HepG2 (cell line): Measurements from ENCODE around the gene TRMT2A. TPM values are rescaled to one million over a fixed set of nuclear protein-coding genes. Genes with fewer than 3 reads are reported as not detected.

Experiments used
- ATAC-seq: fragments of 200-7000 bp; cut with Tn5 transposase; 3 replicates; pipeline ENCODE4 v1.9.1; 2020; ENCODE audit warnings: mild to moderate bottlenecking, moderate library complexity
- BruUV-seq: library from RNA; stranded (reverse); fragments of 400-500 nt; replicated peaks from 2 replicates; lab custom pipeline; 2021; lab: Mats Ljungman, UMichigan
- CTCF ChIA-PET: fragments of 300-600 bp; formaldehyde crosslinking; extraction: SDS; loops from one replicate; lab custom pipeline; 2021; ENCODE audit warnings: low total read pairs, inconsistent platforms, low intra/inter-chr PET ratio; lab: Yijun Ruan, JAX
- POLR2A ChIA-PET: fragments of 350-600 bp; sonication (Branson Sonifier 250); formaldehyde crosslinking; loops from one replicate; lab custom pipeline; 2020; ENCODE audit warnings: antibody characterized with exemption, inconsistent platforms; lab: Yijun Ruan, JAX
- DNase-seq: peaks from one replicate; pipeline ENCODE4 v3.0.0-alpha.2; 2015; ENCODE audit warnings: low spot score
- FAIRE-seq: peaks from 3 replicates; lab custom pipeline; 2011; peaks lifted over from hg19 to GRCh38; lab: Jason Lieb, UNC
- H2AFZ ChIP-seq: one replicate; pipeline ENCODE4 v1.6.1; 2011; ENCODE audit warnings: low read length, inconsistent platforms
- H3K27ac ChIP-seq: fragments of 300-600 bp; 3 replicates; pipeline ENCODE4 v1.8.0; 2011; ENCODE audit warnings: mixed run types, mild to moderate bottlenecking, mixed read lengths, low read length, inconsistent platforms; ENCODE audit not compliant: insufficient read depth; ENCODE audit errors: extremely low read length
- H3K27me3 ChIP-seq, 2 experiments: fragments of 200-600 bp in 1 of 2; 2 replicates in 1 of 2; 3 replicates in 1 of 2; pipeline versions ENCODE4 v1.6.0 to v1.8.0; 2011; ENCODE audit warnings: low read length in 2 of 2, mild to moderate bottlenecking in 2 of 2, moderate library complexity in 2 of 2, inconsistent platforms in 1 of 2; ENCODE audit not compliant: insufficient read depth in 2 of 2, control insufficient read depth in 1 of 2
- H3K36me3 ChIP-seq, 2 experiments: fragments of 200-600 bp in 1 of 2; replicated peaks in 1 of 2; 2 replicates in 1 of 2; 3 replicates in 1 of 2; pipeline versions ENCODE4 v1.5.1 to v1.8.0; 2011; ENCODE audit warnings: low read length in 2 of 2, inconsistent platforms in 1 of 2; ENCODE audit not compliant: insufficient read depth in 2 of 2, control insufficient read depth in 1 of 2
- H3K4me1 ChIP-seq: 2 replicates; pipeline ENCODE4 v1.5.1; 2012; ENCODE audit warnings: low read length, inconsistent platforms; ENCODE audit not compliant: insufficient read depth
- H3K4me2 ChIP-seq: 2 replicates; pipeline ENCODE4 v1.6.0; 2011; ENCODE audit warnings: low read depth, low read length, inconsistent platforms
- H3K4me3 ChIP-seq, 3 experiments: fragments of 200-600 bp in 1 of 3; sonication (generic), shearing (Covaris generic) in 1 of 3; replicated peaks in 1 of 3; 2 replicates each; pipeline ENCODE4 v1.5.1; 2011 to 2016; ENCODE audit warnings: low read length in 3 of 3, inconsistent platforms in 2 of 3, low read depth in 2 of 3, mild to moderate bottlenecking in 2 of 3, control low read depth in 1 of 3, mixed read lengths in 1 of 3; ENCODE audit not compliant: insufficient read depth in 1 of 3
- H3K79me2 ChIP-seq: one replicate; pipeline ENCODE4 v1.6.1; 2011; ENCODE audit warnings: low read length, inconsistent platforms; ENCODE audit not compliant: insufficient read depth
- H3K9ac ChIP-seq: 2 replicates; pipeline ENCODE4 v1.6.0; 2011; ENCODE audit warnings: mild to moderate bottlenecking, low read depth, low read length, inconsistent platforms; ENCODE audit not compliant: insufficient read depth
- H3K9me3 ChIP-seq: 2 replicates; pipeline ENCODE4 v1.5.1; 2012; ENCODE audit warnings: mild to moderate bottlenecking, low read length
- H4K20me1 ChIP-seq: 2 replicates; pipeline ENCODE4 v1.6.0; 2011; ENCODE audit warnings: inconsistent platforms, mild to moderate bottlenecking, low read length, moderate library complexity; ENCODE audit not compliant: insufficient read depth
- IKZF4 ChIP-seq: sonication (generic); formaldehyde crosslinking; IDR thresholded peaks from 2 replicates; pipeline ENCODE4 v1.5.1; 2020; ENCODE audit warnings: borderline replicate concordance, mild to moderate bottlenecking, low read depth, missing genetic modification reagents; ENCODE audit errors: not compliant biosample characterization
- KAT8 ChIP-seq: IDR thresholded peaks from 2 replicates; pipeline ENCODE4 v1.6.1; 2016; ENCODE audit warnings: missing genetic modification reagents, missing compliant biosample characterization
- NRL ChIP-seq: sonication (generic); formaldehyde crosslinking; IDR thresholded peaks from 2 replicates; pipeline ENCODE4 v1.5.0; 2020; ENCODE audit warnings: missing genetic modification reagents, mild to moderate bottlenecking, moderate library complexity, borderline replicate concordance
- PAWR ChIP-seq: sonication (generic); formaldehyde crosslinking; IDR thresholded peaks from 2 replicates; pipeline ENCODE4 v1.4.0; 2020; ENCODE audit warnings: missing genetic modification reagents, mild to moderate bottlenecking, borderline replicate concordance
- SPEN ChIP-seq: sonication (generic); formaldehyde crosslinking; IDR thresholded peaks from 2 replicates; pipeline ENCODE4 v1.5.1; 2020; ENCODE audit warnings: low read depth, mild to moderate bottlenecking, missing genetic modification reagents
- ZNF550 ChIP-seq: sonication (generic); formaldehyde crosslinking; IDR thresholded peaks from 2 replicates; pipeline ENCODE4 v1.4.0; 2020; ENCODE audit warnings: mild to moderate bottlenecking, missing genetic modification reagents, borderline replicate concordance
- ZNF644 ChIP-seq: IDR thresholded peaks from 2 replicates; pipeline ENCODE4 v1.6.1; 2016; ENCODE audit warnings: low read depth
- ZNF710 ChIP-seq: sonication (generic); formaldehyde crosslinking; IDR thresholded peaks from 2 replicates; pipeline ENCODE4 v1.5.0; 2020; ENCODE audit warnings: mild to moderate bottlenecking, missing genetic modification reagents, borderline replicate concordance
- WGBS: methylation state at CpG from one replicate; pipeline ENCODE4 v1.1.6; 2017; ENCODE audit warnings: low lambda C conversion rate; 5-methylcytosine and 5-hydroxymethylcytosine counted together
- in situ Hi-C: cut with HindIII; loops from 2 replicates; pipeline ENCODE4 v1.10.0; 2017; ENCODE audit warnings: low pct_unique_long_range_greater_than_20kb; ENCODE audit not compliant: extremely low pct_ligation_motif_present
- intact Hi-C: fragments of 100-400 bp; cut with micrococcal nuclease; formaldehyde crosslinking; loops from one replicate; pipeline ENCODE4 v1.10.0; 2022; ENCODE audit not compliant: unreplicated experiment
- polyA plus RNA-seq, 8 experiments: library from polyadenylated mRNA; depleted of rRNA in 3 of 8; stranded (reverse) in 7 of 8; unstranded in 1 of 8; fragments of >200 nt; fragmentation: Illumina TruSeq in 4 of 8; extraction: Trizol in 4 of 8; gene quantifications; 2 replicates each; pipeline versions ENCODE4 v1.2.1 to v1.2.3, GENCODE V29; 2011 to 2016; ENCODE audit warnings: low read depth in 4 of 8, missing spikeins in 1 of 8, mixed read lengths in 1 of 8; ENCODE audit not compliant: insufficient read depth in 1 of 8
- total RNA-seq, 5 experiments: library from RNA; depleted of rRNA; stranded (reverse); fragments of >200 nt; fragmentation: Illumina TruSeq; extraction: Trizol; gene quantifications; 2 replicates each; pipeline ENCODE4 v1.2.3, GENCODE V29; 2016; ENCODE audit warnings: low read depth in 1 of 5
- TF ChIP-seq, protein P1 (sequence below): sonication (generic); formaldehyde crosslinking; IDR thresholded peaks from 2 replicates; pipeline ENCODE4 v1.8.0; 2022; ENCODE audit warnings: missing genetic modification reagents, mild to moderate bottlenecking, borderline replicate concordance

TRMT2A gene
- total and polyA plus RNA-seq, 2 of the 13 experiments (the other 11 are each of a cell fraction or from before 2014, with no cell fraction given): 24.0 to 30.3 TPM

- no peak for TF ChIP-seq ZNF710 (CRISPR knock-in tag)
- TF ChIP-seq ZNF550: no peak
- TF ChIP-seq NRL (CRISPR knock-in tag): no peak
- TF ChIP-seq KAT8: no peak
- no peak for TF ChIP-seq ZNF644 (CRISPR knock-in tag)
- TF ChIP-seq, protein P1, sequence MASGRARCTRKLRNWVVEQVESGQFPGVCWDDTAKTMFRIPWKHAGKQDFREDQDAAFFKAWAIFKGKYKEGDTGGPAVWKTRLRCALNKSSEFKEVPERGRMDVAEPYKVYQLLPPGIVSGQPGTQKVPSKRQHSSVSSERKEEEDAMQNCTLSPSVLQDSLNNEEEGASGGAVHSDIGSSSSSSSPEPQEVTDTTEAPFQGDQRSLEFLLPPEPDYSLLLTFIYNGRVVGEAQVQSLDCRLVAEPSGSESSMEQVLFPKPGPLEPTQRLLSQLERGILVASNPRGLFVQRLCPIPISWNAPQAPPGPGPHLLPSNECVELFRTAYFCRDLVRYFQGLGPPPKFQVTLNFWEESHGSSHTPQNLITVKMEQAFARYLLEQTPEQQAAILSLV (CRISPR knock-in tag): no peak
- no peak for TF ChIP-seq PAWR (CRISPR knock-in tag)
These were observed 28.8 kb upstream of the TRMT2A start (continued) for GRCh38 chr22:20145832-20146223.

- no TSS peak for BruUV-seq
- no peak overlapping the region for H3K9ac ChIP-seq
- no peaks in the 10 kb centered on the region for H3K27me3 ChIP-seq
- no peak for DNase-seq
- peaks cover under 1 to 1% of the 10 kb centered on the region in 2 experiments; a peak in 1 of 5 replicates for H3K36me3 ChIP-seq
- 0 out of 2 replicates have a peak, but pooled peaks cover 12% of the 10 kb centered on the region for H3K4me1 ChIP-seq
- 0 out of 2 replicates have a peak, but pooled peaks cover 6% of the 10 kb centered on the region for H4K20me1 ChIP-seq
- in situ Hi-C loops: no loop called here
- intact Hi-C loops: no loop called here
- ChIA-PET POLR2A (no interaction called here), CTCF (no interaction called here)
- no peak overlapping the region for H3K4me3 ChIP-seq
- no peaks in the 10 kb centered on the region for H3K9me3 ChIP-seq
- H3K4me2 ChIP-seq: no peak overlapping the region
- H3K79me2 ChIP-seq: no peaks in the 10 kb centered on the region
- no peak for FAIRE-seq
- H3K27ac ChIP-seq: no peak overlapping the region
- TF ChIP-seq SPEN (CRISPR knock-in tag) (no peak), IKZF4 (no peak)
- no peak overlapping the region for H2AFZ ChIP-seq
- WGBS: 100% methylated on average over 3 of the region's 22 CpGs
- no peak for ATAC-seq
These were observed 28.3 kb upstream of the TRMT2A start for GRCh38 chr22:20145206-20145831.
